Brain microvascular endothelial cell (primary cell): ENCODE results near the gene CAP1.
A peak's percentile ranks its signal among the peaks of the same experiment; 100 is the strongest.
"Not testable (repeated sequence)": the region's sequence is repeated elsewhere in the genome, so short reads cannot be mapped to it uniquely, and the experiment has no call there.

Experiments used
- DNase-seq: peaks from one replicate; pipeline ENCODE4 v3.0.0-alpha.2; 2020
- H3K27ac ChIP-seq: fragments of 250-450 bp; sonication (Bioruptor Pico); 2 replicates; pipeline ENCODE4 v1.5.1; 2020; ENCODE audit warnings: mild to moderate bottlenecking, moderate library complexity
- H3K27me3 ChIP-seq: fragments of 250-450 bp; sonication (Bioruptor Pico); replicated peaks from 2 replicates; pipeline ENCODE4 v1.5.1; 2020; ENCODE audit warnings: mild to moderate bottlenecking
- H3K36me3 ChIP-seq: fragments of 250-450 bp; sonication (Bioruptor Pico); replicated peaks from 2 replicates; pipeline ENCODE4 v1.5.1; 2020; ENCODE audit warnings: mild to moderate bottlenecking
- H3K4me3 ChIP-seq: 2 replicates; pipeline ENCODE4 v1.5.1; 2011; ENCODE audit warnings: low read depth, mild to moderate bottlenecking, control low read depth, low read length, moderate library complexity
- in situ Hi-C: cut with HindIII; loops from 2 replicates; pipeline ENCODE4 v1.10.0; 2017; ENCODE audit warnings: low sequenced_read_pairs, low pct_ligation_motif_present
- TF ChIP-seq, protein P1 (sequence below): IDR thresholded peaks from 2 replicates; pipeline ENCODE4 v1.5.1; 2011; ENCODE audit warnings: low read depth, mild to moderate bottlenecking, moderate library complexity, low read length, control low read depth, inconsistent platforms; ENCODE audit errors: missing control alignments

CAP1 gene

DNA sequence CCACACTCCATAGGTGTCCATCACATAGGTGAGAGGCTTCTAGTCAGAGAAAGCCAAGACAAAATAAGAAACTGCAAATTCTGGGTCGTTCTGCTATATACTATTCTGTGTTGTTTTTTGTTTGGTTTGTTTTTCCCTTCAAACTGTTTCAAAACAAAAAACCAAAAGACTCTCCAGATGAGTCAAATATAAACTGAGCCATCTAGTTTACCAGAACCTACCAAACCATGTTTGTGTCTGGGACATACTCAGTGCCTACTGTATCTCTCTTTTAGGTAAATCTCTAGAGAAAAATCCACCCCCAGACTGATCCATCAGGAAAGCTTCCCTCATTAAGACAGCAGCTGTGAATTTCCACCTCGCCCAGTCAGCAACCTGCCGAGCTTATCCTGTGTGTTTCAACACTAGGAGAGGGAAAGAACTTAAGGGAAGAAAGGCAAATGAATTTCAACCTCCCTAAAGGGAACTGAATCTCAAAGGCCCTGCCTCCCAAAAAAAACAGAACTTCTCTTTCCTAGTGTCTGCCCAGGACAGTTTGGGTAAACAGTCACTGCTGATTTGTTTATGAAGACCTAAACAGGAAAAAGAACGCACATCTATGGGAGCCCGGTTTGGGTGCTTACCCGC is 39.4 kb downstream of the CAP1 start:
- TF ChIP-seq, protein P1, sequence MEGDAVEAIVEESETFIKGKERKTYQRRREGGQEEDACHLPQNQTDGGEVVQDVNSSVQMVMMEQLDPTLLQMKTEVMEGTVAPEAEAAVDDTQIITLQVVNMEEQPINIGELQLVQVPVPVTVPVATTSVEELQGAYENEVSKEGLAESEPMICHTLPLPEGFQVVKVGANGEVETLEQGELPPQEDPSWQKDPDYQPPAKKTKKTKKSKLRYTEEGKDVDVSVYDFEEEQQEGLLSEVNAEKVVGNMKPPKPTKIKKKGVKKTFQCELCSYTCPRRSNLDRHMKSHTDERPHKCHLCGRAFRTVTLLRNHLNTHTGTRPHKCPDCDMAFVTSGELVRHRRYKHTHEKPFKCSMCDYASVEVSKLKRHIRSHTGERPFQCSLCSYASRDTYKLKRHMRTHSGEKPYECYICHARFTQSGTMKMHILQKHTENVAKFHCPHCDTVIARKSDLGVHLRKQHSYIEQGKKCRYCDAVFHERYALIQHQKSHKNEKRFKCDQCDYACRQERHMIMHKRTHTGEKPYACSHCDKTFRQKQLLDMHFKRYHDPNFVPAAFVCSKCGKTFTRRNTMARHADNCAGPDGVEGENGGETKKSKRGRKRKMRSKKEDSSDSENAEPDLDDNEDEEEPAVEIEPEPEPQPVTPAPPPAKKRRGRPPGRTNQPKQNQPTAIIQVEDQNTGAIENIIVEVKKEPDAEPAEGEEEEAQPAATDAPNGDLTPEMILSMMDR = no peak
- H3K4me3 ChIP-seq = no peak overlapping the region
- H3K27ac ChIP-seq = no peak overlapping the region
- H3K36me3 ChIP-seq = peaks cover 28% of the 10 kb centered on the region
- no peaks in the 10 kb centered on the region for H3K27me3 ChIP-seq
- in situ Hi-C loops = no loop called here
- DNase-seq = no peak

DNA sequence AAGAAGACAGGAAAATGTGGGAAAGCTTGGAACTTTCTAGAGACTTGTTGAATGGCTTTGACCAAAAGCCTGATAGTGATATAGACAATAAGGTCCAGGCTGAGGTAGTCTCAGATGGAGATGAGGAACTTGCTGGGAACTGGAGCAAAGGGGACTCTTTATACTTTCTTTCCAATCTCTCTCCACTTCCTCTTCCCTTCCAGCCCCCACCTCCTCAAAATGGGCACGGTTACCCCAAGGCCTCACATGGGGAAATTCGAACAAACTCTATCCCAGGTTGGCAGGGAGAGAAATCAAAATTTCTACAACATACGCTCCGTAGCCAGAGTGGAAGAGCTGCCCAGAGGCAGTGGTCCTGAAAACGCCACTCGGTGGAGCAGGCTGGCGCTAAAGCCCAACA is 41.3 kb downstream of the CAP1 start:
- no peaks in the 10 kb centered on the region for H3K27me3 ChIP-seq
- H3K36me3 ChIP-seq = peaks cover 28% of the 10 kb centered on the region
- no peak overlapping the region for H3K4me3 ChIP-seq
- H3K27ac ChIP-seq = no peak overlapping the region
- in situ Hi-C loops = no loop called here
- TF ChIP-seq, protein P1 = no peak
- DNase-seq = no peak

DNA sequence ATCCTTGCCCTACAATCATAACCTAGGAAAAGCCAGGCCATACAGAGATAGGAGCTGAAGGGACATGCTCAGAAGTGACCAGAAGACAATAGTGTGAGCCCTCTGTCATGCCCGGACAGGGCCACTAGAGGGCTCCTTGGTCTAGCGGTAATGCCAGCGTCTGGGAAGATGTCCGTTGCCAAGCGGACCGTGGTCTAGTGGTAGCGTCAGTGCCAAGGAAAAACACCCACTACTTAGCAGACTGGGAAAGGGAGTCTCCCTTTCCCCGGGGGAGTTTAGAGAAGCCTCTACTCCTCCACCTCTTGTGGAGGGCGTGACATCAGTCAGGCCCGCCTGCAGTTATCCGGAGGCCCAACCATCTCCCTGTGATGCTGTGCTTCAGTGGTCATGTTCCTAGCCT is 44.2 kb downstream of the CAP1 start:
- in situ Hi-C loops, H3K4me3 ChIP-seq, H3K27me3 ChIP-seq, H3K27ac ChIP-seq: not testable (repeated sequence)
- H3K36me3 ChIP-seq = peaks cover 27% of the 10 kb centered on the region
- DNase-seq = peak; percentile 67
- TF ChIP-seq, protein P1 = peak; percentile 75

DNA sequence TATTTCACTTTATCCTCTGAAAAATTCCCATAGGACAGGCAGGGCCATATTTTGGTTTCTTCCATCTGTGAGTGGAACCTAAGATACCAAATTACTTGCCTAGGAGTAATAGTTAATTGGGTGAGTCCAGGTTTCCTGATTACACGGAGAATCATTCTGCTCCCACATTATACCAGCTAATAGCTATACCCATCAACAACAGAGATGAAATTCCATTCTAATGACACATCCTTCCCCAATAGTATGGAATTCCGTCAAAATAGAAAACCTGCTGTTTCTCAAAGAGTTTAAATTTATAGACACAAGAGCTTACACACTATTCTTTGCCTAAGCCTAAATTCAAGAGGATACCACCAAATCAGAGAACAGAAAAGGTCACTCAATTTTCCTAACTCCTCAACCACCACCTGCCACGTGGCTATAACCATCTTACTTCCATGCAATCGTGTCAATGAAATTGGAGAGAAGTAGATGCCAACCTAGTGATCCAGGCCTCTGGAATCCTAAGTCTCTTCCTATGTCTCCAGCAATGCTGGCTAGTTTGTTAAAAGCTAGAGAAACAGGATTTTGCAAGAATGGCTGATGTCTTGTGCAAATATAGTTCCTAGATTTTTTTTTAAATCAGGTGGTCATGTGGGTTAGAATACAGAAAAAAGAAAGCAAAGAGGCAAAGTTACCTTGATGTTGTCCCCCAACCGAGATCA is 50.3 kb downstream of the CAP1 start:
- in situ Hi-C loops = no loop called here
- TF ChIP-seq, protein P1 = no peak

DNA sequence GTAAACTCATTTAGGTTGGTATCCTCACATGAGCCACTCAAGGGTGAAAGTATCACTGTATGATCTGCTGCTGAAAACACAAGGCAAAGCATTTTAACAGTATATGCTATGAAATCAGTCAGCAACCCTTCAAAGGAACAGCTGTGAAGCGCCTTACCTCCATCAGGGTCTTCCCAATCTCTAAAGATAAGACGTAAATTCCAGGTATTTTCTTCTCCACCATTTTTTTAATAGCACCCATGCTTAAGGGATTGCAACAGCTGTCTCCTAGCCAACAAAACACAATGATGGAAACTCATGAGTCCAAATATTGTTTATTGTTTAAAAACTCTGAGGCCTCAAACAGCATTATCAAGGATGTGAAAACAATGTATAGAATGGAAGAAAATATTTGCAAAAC is 51.7 kb downstream of the CAP1 start:
- in situ Hi-C loops = no loop called here
- H3K36me3 ChIP-seq = peaks cover 17% of the 10 kb centered on the region

More for the DNA sequence above, 50.3 kb downstream of the CAP1 start:
- Histone ChIP-seq H3K27ac (no peak overlapping the region), H3K27me3 (no peaks in the 10 kb centered on the region), H3K4me3 (no peak overlapping the region), H3K36me3 (peaks cover 20% of the 10 kb centered on the region)
- no peak for DNase-seq

More for the DNA sequence above, 51.7 kb downstream of the CAP1 start:
- TF ChIP-seq, protein P1 = no peak
- DNase-seq = no peak
- Histone ChIP-seq H3K27ac (no peak overlapping the region), H3K4me3 (no peak overlapping the region), H3K27me3 (no peaks in the 10 kb centered on the region)
